Stimulated activated CD4-positive, alpha-beta T cell treated with anti-CD3 and anti-CD28 coated beads, Interleukin-15, amount 100 ng/mL, for 1 hour (primary cell): ENCODE measurements around the gene MIS18A.

Source experiments
- DNase-seq, 2 donors: peaks; one replicate each; pipeline ENCODE4 v3.0.0-alpha.2; 2020; ENCODE audit warnings: low read depth in 1 of 2, low spot score in 1 of 2

Gene MIS18A

GRCh38 chr21:32256873-32257620, 21.8 kb downstream of the MIS18A start:
- no peak for DNase-seq

DNA sequence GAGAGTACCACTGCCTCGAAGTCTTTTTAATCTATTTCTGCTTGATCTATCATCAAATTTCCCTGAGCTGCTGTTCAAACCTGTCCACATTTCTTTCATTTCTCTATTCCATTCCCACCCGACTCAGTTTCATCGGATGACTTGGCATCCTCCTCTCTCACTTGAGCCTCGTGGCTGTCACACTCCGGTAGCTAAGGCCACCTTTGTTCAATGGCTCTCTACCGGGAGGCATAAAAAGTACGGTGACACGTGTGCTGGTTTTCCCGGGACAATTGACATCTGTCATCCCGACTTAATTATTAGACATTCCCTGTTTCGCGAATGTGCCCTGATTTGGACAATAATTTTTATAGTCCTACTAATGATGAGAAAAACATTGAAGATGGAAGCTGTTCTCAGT, 22.6 kb downstream of the MIS18A start:
- no peak for DNase-seq

DNA sequence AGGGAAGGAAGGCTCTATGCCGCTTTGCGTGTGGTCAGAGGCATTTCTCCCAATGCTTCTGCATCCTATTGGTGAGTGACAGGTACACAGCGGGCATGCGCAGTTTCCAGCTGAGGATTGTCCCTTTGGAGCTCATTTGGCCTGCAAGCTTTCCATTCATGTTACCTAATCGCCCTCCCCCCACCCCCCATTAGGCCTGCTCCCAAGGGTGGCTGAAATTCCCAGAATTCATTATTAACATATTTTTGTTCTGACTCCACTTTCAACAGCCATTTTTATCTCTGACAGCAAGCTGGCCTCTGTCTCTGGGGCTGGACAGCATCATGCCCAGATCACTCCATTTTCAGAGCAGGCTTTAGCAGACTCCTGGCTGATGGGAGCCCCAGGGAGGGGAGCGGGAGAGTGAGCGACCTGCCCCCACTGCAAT, 25.6 kb downstream of the MIS18A start:
- DNase-seq = no peak

DNA sequence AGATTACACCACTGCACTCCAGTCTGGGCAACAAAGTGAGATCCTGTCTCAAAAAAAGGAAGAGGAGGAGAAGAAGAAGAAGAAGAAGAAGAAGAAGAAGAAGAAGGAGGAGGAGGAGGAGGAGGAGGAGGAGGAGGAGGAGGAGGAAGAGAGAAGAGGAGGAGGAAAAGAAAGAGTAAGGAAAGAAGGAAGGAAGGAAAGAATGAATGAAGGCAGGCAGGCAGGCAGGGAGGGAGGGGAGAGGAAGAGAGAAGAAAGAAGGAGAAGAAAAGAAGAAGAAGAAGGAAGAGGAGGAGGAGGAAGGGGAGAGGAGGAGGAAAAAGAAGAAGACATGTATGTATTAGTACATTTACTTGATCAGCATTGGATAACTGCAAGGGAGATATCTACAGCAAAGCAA, 26.7 kb downstream of the MIS18A start:
- DNase-seq = no peak

- DNase-seq = no peak
These were observed 29.2 kb downstream of the MIS18A start for GRCh38 chr21:32249511-32250280.

- DNase-seq = no peak
These were observed 30.0 kb downstream of the MIS18A start for GRCh38 chr21:32248571-32249461.

- no peak for DNase-seq
These were observed 32.2 kb downstream of the MIS18A start for GRCh38 chr21:32246571-32247140.

GRCh38 chr21:32245971-32246370, 32.9 kb downstream of the MIS18A start:
- DNase-seq = no peak

DNA sequence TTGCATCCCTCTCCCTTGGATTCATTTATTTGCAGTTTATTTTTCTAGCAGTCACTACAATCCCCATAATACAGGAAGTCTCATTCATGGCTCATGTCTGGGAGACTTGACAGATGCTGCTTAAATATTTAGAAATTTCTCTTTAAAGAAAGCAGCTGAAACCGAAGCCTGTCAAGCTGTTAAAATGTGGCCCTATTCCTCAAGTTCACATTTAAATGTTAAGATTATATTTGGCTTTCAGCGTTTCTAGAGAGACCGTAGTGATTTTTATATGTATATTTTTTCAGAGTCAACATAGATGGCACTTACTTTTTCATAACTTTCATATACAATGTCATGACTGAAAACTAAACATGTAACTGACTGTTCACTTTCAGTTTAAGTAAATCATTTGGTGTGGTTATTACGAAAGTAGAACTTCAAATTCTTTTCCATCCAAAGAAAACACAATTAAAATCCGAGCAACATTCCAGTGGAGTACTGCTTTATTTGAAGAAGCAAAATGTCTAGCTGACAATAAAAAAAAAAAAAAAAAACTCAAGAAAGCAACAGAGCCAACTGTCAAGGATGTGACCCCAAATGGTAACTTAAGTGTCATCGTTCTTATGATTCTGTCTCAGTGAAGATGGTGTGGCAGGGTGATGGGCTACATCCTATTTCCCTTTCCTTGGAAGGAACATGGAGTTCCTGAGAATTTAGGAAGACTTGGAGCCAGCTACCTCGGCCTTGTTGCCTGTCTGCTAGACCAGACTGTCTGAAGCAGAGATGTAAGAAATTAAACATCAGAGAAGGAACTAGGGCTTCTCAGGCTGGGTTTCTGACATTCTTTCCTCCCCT, 37.8 kb downstream of the MIS18A start:
- no peak for DNase-seq

GRCh38 chr21:32239551-32239950, 39.3 kb downstream of the MIS18A start:
- DNase-seq = no peak

DNA sequence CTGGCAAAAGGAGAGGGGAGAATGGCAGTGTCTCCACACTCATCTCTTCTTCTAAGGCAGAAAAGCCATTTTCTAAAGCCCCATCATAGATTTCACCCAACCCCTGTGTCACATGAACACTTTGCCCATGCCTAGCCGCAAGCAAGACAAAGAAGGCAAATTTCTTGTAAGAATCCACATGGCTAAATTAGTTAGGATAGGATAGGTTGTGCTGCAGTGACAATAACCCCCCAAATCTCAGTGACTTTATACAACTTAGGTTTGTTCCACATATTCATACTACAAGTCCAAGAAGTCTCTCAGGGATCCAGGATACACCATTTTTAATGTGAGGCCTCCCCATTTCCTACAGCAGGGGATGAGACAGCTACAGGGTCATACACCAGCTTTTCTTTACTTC, 40.8 kb downstream of the MIS18A start:
- DNase-seq = no peak

DNA sequence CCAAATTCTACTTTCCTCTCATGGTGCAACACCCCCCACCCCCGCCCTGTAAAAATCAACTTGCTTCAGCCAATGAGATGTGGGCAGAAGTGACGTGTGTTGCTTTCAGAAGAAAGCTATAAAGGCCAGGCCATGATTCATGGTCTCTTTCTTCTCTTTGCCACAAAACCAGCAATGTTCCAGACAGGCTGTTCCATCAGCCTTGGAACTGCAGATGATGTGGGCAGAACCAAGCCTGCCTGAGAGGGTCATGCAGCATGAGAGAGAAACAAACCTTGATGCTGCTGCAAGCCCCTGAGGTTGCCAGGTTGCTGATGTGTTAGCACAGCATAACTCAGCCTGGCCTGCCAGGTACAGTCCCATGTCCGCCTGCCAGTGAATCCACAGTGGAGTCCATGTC, 41.8 kb downstream of the MIS18A start:
- no peak for DNase-seq

GRCh38 chr21:32233722-32234301, 45.0 kb downstream of the MIS18A start:
- DNase-seq = no peak

DNA sequence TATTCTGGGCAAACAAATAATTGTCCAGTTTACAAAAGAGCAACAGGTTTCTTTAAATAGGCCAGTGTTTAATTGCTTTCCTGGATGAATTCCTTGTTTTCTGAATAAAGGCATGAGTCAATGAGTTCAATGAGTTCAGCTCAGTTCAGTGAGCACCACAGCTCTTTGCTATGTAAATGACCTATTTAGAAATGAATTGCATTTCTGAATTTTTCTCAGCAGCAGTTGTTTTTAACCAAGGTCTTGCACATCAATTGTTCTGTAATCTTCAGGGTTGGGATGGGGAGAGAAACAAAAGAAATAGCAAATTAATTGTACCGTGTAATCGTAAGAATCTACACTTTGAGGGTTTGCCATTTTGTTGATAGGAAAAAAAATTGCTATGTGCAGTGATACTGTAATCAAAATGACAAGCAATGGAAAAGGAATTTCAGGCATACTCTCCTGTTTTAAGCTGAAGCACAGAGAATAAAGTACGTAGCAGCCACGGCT, 45.7 kb downstream of the MIS18A start:
- no peak for DNase-seq

DNA sequence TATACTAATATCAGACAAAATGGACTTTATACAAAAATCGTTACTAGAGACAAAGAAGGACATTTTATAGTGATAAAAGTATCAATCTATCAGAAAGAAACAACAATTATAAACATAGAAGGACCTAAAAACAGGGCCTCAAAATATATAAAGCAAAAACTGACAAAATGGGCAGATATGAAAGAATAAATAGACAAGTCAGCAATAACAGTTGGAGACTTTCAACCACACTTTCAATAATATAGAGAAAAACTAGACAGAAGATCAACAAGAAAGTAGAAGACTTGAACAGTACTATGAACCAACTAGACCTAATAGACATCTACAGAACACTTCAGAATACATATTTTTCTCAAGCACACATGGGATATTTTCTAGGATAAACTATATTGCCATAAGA, 52.4 kb downstream of the MIS18A start:
- no peak for DNase-seq
